GM21381 (cell line): ENCODE data around the gene C11orf21.
"Not testable (repeated sequence)": the region's sequence is repeated elsewhere in the genome, so short reads cannot be mapped to it uniquely, and the experiment has no call there.

Source experiments
- ATAC-seq: cut with Tn5 transposase; IDR thresholded peaks from one replicate; pipeline ENCODE4 v1.9.1; 2021; ENCODE audit warnings: mild to moderate bottlenecking, moderate library complexity; ENCODE audit not compliant: unreplicated experiment

Gene C11orf21

GRCh38 chr11:2301631-2302305 is at the start of gene C11orf21, which contains the start of gene TSPAN32:
Gene C11orf21, minus strand, starts transcription at chr11:2301918. Its CDS starts 110 bp downstream, at chr11:2301808.
Gene TSPAN32, plus strand, starts transcription at chr11:2302013. Its CDS starts 137 bp downstream, at chr11:2302150.
- no peak for ATAC-seq

GRCh38 chr11:2348986-2349385 is 47.3 kb upstream of the C11orf21 start:
- no peak for ATAC-seq

- ATAC-seq = no peak
These were observed 45.7 kb upstream of the C11orf21 start for GRCh38 chr11:2347308-2347830.

- ATAC-seq = no peak
These were observed 45.0 kb upstream of the C11orf21 start for GRCh38 chr11:2346586-2347307.

- ATAC-seq = no peak
These were observed 44.3 kb upstream of the C11orf21 start for GRCh38 chr11:2346014-2346413.

GRCh38 chr11:2345050-2345449 is 43.3 kb upstream of the C11orf21 start:
- ATAC-seq = no peak

- ATAC-seq = no peak
These were observed 41.8 kb upstream of the C11orf21 start for GRCh38 chr11:2343502-2343901.

GRCh38 chr11:2342981-2343380 is 41.3 kb upstream of the C11orf21 start:
- ATAC-seq = no peak

- ATAC-seq = no peak
These were observed 40.8 kb upstream of the C11orf21 start for GRCh38 chr11:2342557-2342956.

- ATAC-seq = not testable (repeated sequence)
These were observed 37.0 kb upstream of the C11orf21 start for GRCh38 chr11:2338760-2339159.

GRCh38 chr11:2335286-2335685 is 33.6 kb upstream of the C11orf21 start:
- not testable (repeated sequence) for ATAC-seq

GRCh38 chr11:2333486-2334205 is 31.9 kb upstream of the C11orf21 start:
- not testable (repeated sequence) for ATAC-seq

- not testable (repeated sequence) for ATAC-seq
These were observed 30.9 kb upstream of the C11orf21 start for GRCh38 chr11:2332569-2332968.

- no peak for ATAC-seq
These were observed 29.7 kb upstream of the C11orf21 start for GRCh38 chr11:2331404-2331803.

GRCh38 chr11:2330696-2331095 is 29.0 kb upstream of the C11orf21 start:
- no peak for ATAC-seq

GRCh38 chr11:2329551-2329950 is 27.8 kb upstream of the C11orf21 start:
- ATAC-seq = no peak

- no peak for ATAC-seq
These were observed 27.1 kb upstream of the C11orf21 start for GRCh38 chr11:2328656-2329354.

- no peak for ATAC-seq
These were observed 26.3 kb upstream of the C11orf21 start for GRCh38 chr11:2328021-2328420.

- no peak for ATAC-seq
These were observed 25.3 kb upstream of the C11orf21 start for GRCh38 chr11:2327032-2327431.

GRCh38 chr11:2325719-2326118 is 24.0 kb upstream of the C11orf21 start:
- ATAC-seq = no peak

- ATAC-seq = no peak
These were observed 23.4 kb upstream of the C11orf21 start for GRCh38 chr11:2325123-2325522.
